GM21367 (cell line): ENCODE results near the gene LSM14A.
"Not testable (repeated sequence)": the region's sequence is repeated elsewhere in the genome, so short reads cannot be mapped to it uniquely, and the experiment has no call there.

Experiments used
- ATAC-seq: cut with Tn5 transposase; IDR thresholded peaks from one replicate; pipeline ENCODE4 v1.9.1; 2021; ENCODE audit not compliant: unreplicated experiment

Gene LSM14A

GRCh38 chr19:34189199-34189916 lies 17.1 kb downstream of the LSM14A start:
- ATAC-seq: no peak

- no peak for ATAC-seq
Measured at GRCh38 chr19:34189917-34190425, 17.7 kb downstream of the LSM14A start.

GRCh38 chr19:34191355-34191962 lies 19.2 kb downstream of the LSM14A start:
- no peak for ATAC-seq

- ATAC-seq: no peak
Measured at GRCh38 chr19:34193439-34193838, 21.1 kb downstream of the LSM14A start.

- ATAC-seq: no peak
Measured at GRCh38 chr19:34193876-34194275, 21.6 kb downstream of the LSM14A start.

GRCh38 chr19:34201133-34201532 lies 28.8 kb downstream of the LSM14A start:
- ATAC-seq: no peak

- ATAC-seq: not testable (repeated sequence)
Measured at GRCh38 chr19:34205324-34205723, 33.0 kb downstream of the LSM14A start.

GRCh38 chr19:34208291-34208884 lies 36.1 kb downstream of the LSM14A start:
- ATAC-seq: no peak

- ATAC-seq: no peak
Measured at GRCh38 chr19:34209726-34210125, 37.4 kb downstream of the LSM14A start.

GRCh38 chr19:34213283-34213682 lies 41.0 kb downstream of the LSM14A start:
- no peak for ATAC-seq

- no peak for ATAC-seq
Measured at GRCh38 chr19:34214040-34214439, 41.7 kb downstream of the LSM14A start.

GRCh38 chr19:34215006-34215665 lies 42.8 kb downstream of the LSM14A start:
- no peak for ATAC-seq

GRCh38 chr19:34215666-34216038 lies 43.3 kb downstream of the LSM14A start:
- no peak for ATAC-seq

GRCh38 chr19:34216745-34217219 lies 44.5 kb downstream of the LSM14A start:
- not testable (repeated sequence) for ATAC-seq

GRCh38 chr19:34217952-34218817 lies 45.9 kb downstream of the LSM14A start:
- ATAC-seq: peak; percentile 49

- no peak for ATAC-seq
Measured at GRCh38 chr19:34218818-34219164, 46.5 kb downstream of the LSM14A start.

- no peak for ATAC-seq
Measured at GRCh38 chr19:34220472-34221063, 48.3 kb downstream of the LSM14A start.

GRCh38 chr19:34222386-34222785 lies 50.1 kb downstream of the LSM14A start:
- no peak for ATAC-seq

- no peak for ATAC-seq
Measured at GRCh38 chr19:34224996-34225658, 52.8 kb downstream of the LSM14A start.

GRCh38 chr19:34225659-34226015 lies 53.3 kb downstream of the LSM14A start:
- ATAC-seq: no peak
